GM10266 (cell line): ENCODE results near the gene TTC23.

ENCODE experiments used
- DNase-seq: peaks from one replicate; pipeline ENCODE4 v3.0.0; 2012; ENCODE audit errors: extremely low spot score
- TF ChIP-seq, protein P1 (sequence below): IDR thresholded peaks from 2 replicates; pipeline ENCODE4 v1.5.1; 2012; ENCODE audit warnings: mild to moderate bottlenecking, low read depth; ENCODE audit not compliant: control insufficient read depth, insufficient read depth; ENCODE audit errors: missing control alignments

Gene TTC23

DNA sequence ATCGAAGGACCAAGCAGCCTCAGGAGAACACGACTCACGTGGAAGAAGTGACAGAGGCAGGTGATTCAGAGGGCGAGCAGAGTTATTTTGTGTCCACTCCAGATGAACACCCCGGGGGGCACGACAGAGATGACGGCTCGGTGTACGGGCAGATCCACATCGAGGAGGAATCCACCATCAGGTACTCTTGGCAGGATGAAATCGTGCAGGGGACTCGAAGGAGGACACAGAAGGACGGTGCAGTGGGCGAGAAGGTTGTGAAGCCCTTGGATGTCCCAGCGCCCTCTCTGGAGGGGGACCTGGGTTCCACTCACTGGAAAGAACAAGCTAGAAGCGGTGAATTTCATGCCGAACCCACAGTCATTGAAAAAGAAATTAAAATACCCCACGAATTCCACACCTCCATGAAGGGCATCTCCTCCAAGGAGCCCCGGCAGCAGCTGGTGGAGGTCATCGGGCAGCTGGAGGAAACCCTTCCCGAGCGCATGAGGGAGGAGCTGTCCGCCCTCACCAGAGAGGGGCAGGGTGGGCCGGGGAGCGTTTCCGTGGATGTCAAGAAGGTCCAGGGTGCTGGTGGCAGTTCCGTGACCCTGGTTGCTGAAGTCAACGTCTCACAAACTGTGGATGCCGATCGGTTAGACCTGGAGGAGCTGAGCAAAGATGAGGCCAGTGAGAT, 118.5 kb downstream of the TTC23 start:
- no peak for DNase-seq
- TF ChIP-seq, protein P1, sequence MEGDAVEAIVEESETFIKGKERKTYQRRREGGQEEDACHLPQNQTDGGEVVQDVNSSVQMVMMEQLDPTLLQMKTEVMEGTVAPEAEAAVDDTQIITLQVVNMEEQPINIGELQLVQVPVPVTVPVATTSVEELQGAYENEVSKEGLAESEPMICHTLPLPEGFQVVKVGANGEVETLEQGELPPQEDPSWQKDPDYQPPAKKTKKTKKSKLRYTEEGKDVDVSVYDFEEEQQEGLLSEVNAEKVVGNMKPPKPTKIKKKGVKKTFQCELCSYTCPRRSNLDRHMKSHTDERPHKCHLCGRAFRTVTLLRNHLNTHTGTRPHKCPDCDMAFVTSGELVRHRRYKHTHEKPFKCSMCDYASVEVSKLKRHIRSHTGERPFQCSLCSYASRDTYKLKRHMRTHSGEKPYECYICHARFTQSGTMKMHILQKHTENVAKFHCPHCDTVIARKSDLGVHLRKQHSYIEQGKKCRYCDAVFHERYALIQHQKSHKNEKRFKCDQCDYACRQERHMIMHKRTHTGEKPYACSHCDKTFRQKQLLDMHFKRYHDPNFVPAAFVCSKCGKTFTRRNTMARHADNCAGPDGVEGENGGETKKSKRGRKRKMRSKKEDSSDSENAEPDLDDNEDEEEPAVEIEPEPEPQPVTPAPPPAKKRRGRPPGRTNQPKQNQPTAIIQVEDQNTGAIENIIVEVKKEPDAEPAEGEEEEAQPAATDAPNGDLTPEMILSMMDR, result no peak

DNA sequence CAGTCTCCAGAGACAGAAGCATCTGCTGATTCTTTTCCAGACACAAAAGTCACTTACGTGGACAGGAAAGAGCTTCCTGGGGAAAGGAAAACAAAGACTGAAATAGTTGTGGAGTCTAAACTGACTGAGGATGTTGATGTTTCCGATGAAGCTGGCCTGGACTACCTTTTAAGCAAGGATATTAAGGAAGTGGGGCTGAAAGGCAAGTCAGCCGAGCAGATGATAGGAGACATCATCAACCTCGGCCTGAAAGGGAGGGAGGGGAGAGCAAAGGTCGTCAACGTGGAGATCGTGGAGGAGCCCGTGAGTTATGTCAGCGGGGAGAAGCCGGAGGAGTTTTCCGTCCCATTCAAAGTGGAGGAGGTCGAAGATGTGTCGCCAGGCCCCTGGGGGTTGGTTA, 119.1 kb downstream of the TTC23 start:
- DNase-seq, result no peak
- TF ChIP-seq, protein P1, result no peak

DNA sequence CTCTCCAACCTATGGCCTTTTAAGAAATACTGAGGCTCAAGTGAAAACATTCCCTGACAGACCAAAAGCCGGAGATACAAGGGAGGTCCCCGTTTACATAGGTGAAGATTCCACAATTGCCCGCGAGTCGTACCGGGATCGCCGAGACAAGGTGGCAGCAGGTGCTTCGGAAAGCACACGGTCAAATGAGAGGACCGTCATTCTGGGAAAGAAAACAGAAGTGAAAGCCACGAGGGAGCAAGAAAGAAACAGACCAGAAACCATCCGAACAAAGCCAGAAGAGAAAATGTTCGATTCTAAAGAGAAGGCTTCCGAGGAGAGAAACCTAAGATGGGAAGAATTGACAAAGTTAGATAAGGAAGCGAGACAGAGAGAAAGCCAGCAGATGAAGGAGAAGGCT, 119.7 kb downstream of the TTC23 start:
- no peak for DNase-seq
- TF ChIP-seq, protein P1, result no peak

DNA sequence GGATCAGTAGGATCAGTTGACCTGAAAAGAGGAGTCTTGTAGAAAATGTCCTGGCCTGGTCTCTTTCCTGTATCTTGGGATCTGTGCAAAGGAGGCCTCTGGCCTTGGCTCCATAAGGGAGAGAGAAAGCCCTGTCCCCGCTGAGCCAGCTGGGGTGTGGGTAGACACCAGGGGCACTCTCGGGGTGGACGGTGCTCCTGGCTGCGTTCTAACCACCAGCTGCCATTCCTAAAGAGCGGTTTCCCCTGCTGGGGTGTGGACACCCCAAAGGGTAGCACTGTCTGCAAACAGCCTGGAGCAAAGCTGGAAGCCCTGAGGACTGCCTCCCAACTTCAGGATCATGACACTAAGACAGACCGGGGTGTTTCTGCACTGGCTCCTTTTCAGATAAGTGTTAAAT, 121.0 kb downstream of the TTC23 start:
- TF ChIP-seq, protein P1, result no peak
- no peak for DNase-seq

DNA sequence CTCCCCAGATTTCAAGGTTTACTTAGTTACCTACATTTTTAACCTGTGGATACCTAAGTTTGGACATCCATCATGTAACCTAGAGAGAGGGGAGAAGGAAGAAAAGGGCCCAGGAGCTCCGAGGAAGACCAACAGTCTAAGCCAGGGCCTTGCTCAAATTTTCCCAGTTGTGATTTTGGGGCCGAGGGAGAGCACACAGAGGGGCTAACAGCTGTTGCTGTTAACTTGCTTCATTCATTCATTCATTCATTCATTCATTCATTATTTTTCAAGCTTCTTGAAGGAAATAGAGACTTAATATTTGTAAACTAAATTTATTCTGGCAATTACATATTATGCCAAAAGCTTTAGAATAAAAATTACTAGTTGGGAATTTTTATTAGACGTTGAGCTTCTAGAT, 121.6 kb downstream of the TTC23 start:
- TF ChIP-seq, protein P1, result no peak

DNA sequence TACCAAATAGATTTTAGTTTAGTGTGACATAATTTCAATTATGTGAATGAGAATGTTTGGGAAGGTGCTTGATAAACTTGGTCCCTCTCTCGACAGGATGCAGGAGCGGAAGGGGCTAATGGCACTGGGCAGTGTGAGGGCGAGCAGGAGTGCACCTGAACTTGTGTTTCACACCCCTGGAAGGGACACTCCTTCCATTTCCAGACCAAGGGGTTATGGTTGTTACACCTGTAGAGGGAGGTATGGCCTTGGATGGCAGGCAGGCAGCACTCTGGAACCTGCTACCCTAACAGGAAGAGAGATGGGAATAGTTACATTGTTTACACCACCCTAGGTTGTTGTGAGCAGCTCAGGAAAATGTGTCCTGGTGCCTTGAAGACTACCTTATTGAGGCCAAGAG, 122.5 kb downstream of the TTC23 start:
- DNase-seq, result no peak
- TF ChIP-seq, protein P1, result no peak

More for the DNA sequence above, 121.6 kb downstream of the TTC23 start:
- DNase-seq, result no peak

DNA sequence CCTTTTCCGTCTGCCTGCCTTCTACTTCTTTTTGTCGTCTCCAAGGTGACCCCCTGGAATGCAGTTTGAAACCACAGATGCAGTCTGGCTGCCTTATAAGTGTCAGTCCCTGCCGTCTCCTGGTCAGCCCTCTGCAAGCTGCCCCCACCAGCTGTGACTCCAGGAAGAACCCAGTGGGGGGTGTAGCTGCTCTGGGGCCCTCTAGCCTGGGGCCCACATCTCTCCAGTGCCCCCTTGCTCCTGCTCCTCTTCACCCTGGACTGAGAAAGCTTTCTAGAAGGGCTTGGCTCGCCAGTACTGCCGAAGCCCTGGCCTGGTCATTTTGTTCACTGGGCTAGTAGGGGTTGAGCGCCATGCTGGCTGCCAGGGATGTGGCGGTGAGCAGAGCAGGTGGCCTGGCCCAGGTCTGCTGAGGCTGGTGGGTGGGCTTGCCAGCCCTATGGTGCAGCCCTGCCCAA, 123.2 kb downstream of the TTC23 start:
- TF ChIP-seq, protein P1, result no peak
- DNase-seq, result no peak
